ENCODE results near the gene DOCK8. TPM values are rescaled to one million over a fixed set of nuclear protein-coding genes. Genes with fewer than 3 reads are reported as not detected.

Gene DOCK8
- total and polyA plus RNA-seq, 10 donors, result 34.3 to 275 (median 184) TPM

DNA sequence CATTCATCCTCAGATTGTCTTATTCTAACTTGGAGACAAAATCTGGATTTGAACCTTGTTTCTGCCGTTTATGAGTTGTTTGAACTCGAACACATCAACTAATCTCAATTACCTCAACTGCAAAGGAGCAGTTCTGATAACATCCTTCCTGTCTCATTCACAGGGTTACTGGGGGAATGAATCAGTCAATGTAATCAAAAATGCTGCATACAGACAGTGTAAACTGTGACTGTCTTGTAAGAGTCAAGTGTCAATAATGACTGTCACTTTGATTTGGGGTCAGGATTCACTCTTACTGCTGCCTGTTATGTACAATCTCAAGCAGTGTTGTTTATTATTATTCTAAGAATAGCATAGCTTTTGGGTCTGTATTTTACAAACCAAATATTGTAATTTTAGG lies 273.8 kb downstream of the DOCK8 start:
- Histone ChIP-seq H3K27ac (no peak overlapping the region), H3K27me3 (replicated peaks in 1 of 7) (no peaks in the 10 kb centered on the region), H3K4me1 (no peaks in the 10 kb centered on the region), H3K36me3 (no peaks in the 10 kb centered on the region), H3K9me3 (peaks cover 0 to 11% (median 6%) of the 10 kb centered on the region in 8 donors), H3K4me3 (no peak overlapping the region)
- no peak for DNase-seq
- TF ChIP-seq POLR2A (IDR thresholded peaks at IDR 0.05) (no peak), POLR2AphosphoS5 (IDR thresholded peaks at IDR 0.05) (no peak)
- TF ChIP-seq, protein P1, sequence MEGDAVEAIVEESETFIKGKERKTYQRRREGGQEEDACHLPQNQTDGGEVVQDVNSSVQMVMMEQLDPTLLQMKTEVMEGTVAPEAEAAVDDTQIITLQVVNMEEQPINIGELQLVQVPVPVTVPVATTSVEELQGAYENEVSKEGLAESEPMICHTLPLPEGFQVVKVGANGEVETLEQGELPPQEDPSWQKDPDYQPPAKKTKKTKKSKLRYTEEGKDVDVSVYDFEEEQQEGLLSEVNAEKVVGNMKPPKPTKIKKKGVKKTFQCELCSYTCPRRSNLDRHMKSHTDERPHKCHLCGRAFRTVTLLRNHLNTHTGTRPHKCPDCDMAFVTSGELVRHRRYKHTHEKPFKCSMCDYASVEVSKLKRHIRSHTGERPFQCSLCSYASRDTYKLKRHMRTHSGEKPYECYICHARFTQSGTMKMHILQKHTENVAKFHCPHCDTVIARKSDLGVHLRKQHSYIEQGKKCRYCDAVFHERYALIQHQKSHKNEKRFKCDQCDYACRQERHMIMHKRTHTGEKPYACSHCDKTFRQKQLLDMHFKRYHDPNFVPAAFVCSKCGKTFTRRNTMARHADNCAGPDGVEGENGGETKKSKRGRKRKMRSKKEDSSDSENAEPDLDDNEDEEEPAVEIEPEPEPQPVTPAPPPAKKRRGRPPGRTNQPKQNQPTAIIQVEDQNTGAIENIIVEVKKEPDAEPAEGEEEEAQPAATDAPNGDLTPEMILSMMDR (IDR thresholded peaks at IDR 0.05 in 8 of 11, conservative IDR thresholded peaks at IDR 0.05 in 3 of 11), result no peak
- intact Hi-C loops (cut with DNase I; ENCODE audit: low total_unique reads), result no loop called here
- WGBS, 5 donors, result 72 to 85% (median 75%) methylated on average over 2 of the region's 2 CpGs

DNA sequence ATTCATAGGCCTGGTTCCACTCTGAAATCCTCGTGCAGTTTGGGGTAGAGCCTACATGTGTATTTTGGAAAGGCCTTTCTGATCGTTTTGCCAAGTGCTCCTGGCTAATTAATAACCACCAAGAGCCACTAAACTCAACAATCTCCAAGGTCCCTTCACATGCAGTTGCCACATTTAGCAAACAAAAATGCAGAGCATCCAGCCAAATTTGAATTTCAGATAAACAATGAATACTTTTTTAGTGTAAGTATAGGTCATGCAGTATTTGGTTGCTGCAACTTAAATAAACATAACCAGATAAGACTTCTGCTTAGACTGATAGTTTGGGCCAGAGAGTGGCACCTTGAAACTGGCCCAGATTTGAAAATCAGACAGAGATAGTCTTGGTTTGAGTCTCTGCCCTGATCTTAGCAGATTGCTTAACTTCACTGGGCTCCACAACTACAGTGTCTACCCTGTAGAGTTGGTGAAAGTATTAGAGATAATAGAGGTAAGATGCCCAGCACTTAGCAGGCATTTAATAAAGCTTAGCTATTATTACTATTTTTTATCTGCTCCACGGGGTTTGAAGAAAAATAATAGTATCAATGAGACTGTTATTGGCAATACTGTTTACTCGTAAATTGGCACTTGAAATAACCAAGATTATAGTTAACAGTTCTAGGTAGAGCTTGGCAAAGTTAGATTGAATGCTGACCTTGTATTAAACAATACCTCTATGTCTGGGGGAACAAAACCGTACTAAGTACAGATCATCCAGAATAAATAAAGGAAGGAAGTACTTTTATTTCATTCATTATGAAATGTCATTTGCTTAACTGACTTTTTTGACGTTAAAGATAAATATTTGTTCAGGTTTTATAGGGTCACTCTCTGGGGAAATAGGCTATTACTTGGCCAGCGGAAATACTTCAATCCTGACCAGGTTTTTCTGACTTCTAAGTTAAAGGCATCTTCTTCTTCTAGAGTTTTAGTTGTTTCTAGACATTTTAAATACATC lies 274.8 kb downstream of the DOCK8 start:
- no peak overlapping the region for H3K27ac ChIP-seq
- no peak overlapping the region for H3K4me3 ChIP-seq
- intact Hi-C loops (cut with DNase I; ENCODE audit: low total_unique reads), result no loop called here
- peaks cover 0 to 2% (median 0%) of the 10 kb centered on the region in 8 donors for H3K9me3 ChIP-seq
- 55 to 65% (median 57%) methylated on average over 7 of the region's 7 CpGs for WGBS, 5 donors
- H3K4me1 ChIP-seq, result no peaks in the 10 kb centered on the region
- TF ChIP-seq POLR2A (IDR thresholded peaks at IDR 0.05) (no peak), POLR2AphosphoS5 (IDR thresholded peaks at IDR 0.05) (no peak)
- TF ChIP-seq, protein P1 (IDR thresholded peaks at IDR 0.05 in 8 of 11, conservative IDR thresholded peaks at IDR 0.05 in 3 of 11), result no peak
- no peaks in the 10 kb centered on the region for H3K27me3 ChIP-seq (replicated peaks in 1 of 7)
- no peaks in the 10 kb centered on the region for H3K36me3 ChIP-seq
- DNase-seq, result no peak

DNA sequence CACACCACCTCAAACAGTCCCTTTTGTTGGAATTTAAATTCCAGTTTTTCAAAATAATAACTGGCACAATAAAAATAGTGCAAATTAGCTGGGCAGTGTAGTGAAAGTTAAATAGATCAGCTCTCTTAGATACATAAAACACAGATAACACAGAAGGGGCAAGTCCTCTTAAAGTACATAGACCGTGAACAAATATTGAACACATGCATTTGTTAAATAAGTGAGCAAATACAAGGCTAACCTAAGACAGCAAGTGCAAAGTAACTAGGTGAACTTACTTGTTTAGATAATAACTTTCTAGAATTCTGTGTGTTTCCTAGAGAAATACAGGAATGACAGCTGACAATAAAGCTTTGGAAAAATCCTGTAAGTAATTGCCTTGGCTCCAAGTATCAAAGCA lies 280.1 kb downstream of the DOCK8 start:
- Histone ChIP-seq H3K27me3 (replicated peaks in 1 of 7) (no peaks in the 10 kb centered on the region), H3K4me1 (no peaks in the 10 kb centered on the region), H3K36me3 (no peaks in the 10 kb centered on the region), H3K27ac (no peak overlapping the region), H3K4me3 (no peak overlapping the region), H3K9me3 (no peaks in the 10 kb centered on the region)
- WGBS, 5 donors, result 95 to 100% (median 96%) methylated on average over 1 of the region's 1 CpG
- no peak for DNase-seq
- TF ChIP-seq, protein P1 (IDR thresholded peaks at IDR 0.05 in 8 of 11, conservative IDR thresholded peaks at IDR 0.05 in 3 of 11), result no peak
- no peak for TF ChIP-seq POLR2A (IDR thresholded peaks at IDR 0.05)
- TF ChIP-seq POLR2AphosphoS5 (IDR thresholded peaks at IDR 0.05), result no peak
- intact Hi-C loops (cut with DNase I; ENCODE audit: low total_unique reads), result no loop called here

DNA sequence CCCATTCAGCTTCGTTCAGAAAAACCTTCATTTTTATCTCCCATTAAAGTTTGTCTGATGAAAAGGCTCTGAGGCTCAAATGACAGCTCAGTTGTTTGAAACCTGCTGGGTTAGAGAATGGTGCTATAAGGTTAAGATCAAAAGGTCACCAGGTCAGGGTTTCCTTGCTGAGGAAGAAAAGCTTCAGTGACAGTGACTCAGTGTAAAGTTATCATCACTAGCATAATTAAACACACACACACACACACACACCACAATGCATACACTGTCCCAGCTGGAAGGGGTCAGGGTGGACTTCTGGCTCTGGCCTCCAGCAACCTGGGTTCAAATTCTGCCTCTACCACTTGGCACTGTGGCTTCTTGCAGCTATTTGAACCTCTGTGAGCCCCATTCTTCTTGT lies 281.1 kb downstream of the DOCK8 start:
- DNase-seq, result no peak
- intact Hi-C loops (cut with DNase I; ENCODE audit: low total_unique reads), result no loop called here

More for the DNA sequence above, 281.1 kb downstream of the DOCK8 start:
- Histone ChIP-seq H3K4me3 (no peak overlapping the region), H3K36me3 (no peaks in the 10 kb centered on the region), H3K27me3 (replicated peaks in 1 of 7) (no peaks in the 10 kb centered on the region), H3K9me3 (no peaks in the 10 kb centered on the region), H3K27ac (no peak overlapping the region), H3K4me1 (no peaks in the 10 kb centered on the region)
- 70 to 90% (median 85%) methylated on average over 1 of the region's 1 CpG for WGBS, 5 donors
- TF ChIP-seq, protein P1 (IDR thresholded peaks at IDR 0.05 in 8 of 11, conservative IDR thresholded peaks at IDR 0.05 in 3 of 11), result no peak
- no peak for TF ChIP-seq POLR2A (IDR thresholded peaks at IDR 0.05)
- no peak for TF ChIP-seq POLR2AphosphoS5 (IDR thresholded peaks at IDR 0.05)
